SH-SY5Y (cell line): ENCODE data around the gene EPG5.

Experiments
- GATA2 ChIP-seq: IDR thresholded peaks from 2 replicates; pipeline ENCODE4 v1.6.1; 2011; ENCODE audit warnings: mild to moderate bottlenecking, low read depth, low read length
- GATA3 ChIP-seq: IDR thresholded peaks from 2 replicates; pipeline ENCODE4 v1.6.1; 2011; ENCODE audit warnings: low read depth, mild to moderate bottlenecking, low read length, moderate library complexity

Gene EPG5

DNA sequence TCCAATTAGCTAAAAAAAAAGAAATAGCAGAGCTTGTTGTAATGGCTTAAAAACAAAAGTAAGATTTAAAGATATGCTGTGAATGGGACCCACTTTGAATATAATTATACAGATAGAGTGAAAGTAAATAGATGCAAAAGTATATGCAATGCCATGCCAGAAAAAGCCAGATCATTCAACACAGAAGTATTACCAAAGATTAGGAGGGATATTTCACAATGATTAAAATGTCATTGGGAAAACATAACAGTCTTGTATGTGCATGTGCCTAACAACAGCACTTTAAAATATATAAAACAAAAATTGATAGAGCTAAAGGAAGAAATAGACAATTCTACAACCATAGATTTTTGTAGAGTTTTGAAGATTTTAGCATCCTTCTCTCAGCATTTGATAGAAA is 161.6 kb downstream of the EPG5 start:
- TF ChIP-seq GATA3 = no peak
- TF ChIP-seq GATA2 = no peak

DNA sequence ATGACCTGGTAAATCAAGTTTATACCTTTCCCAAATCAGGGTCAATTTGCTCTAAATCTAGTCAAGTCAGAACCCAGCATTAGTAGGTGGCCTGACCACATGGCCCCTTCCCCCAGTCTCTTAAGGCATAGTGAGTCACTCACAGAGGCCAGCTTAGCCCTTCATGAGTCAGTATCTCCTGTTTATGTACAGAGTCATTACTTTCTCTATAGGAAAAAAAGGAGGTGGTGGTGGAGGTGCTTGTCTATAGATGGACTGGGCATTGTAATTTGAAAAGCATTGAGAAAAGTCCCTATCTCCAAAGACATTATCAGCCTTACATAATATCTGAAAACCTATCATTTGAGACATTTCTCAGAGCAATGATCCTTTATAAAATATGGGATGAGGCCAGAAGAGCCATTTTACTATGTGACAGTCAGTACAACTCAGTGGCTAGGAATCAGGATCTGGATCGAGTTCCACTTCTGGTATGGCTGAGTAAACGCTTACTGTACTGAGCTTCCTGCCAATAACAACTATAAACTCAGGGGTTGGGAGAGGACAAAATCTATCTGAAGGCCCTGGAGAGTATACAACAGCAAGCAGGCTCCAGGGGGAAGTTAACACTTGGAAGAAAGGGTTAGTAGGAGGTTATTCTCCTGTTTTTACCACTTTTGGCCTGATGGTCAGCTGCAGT is 164.2 kb downstream of the EPG5 start:
- no peak for TF ChIP-seq GATA3
- TF ChIP-seq GATA2 = no peak

DNA sequence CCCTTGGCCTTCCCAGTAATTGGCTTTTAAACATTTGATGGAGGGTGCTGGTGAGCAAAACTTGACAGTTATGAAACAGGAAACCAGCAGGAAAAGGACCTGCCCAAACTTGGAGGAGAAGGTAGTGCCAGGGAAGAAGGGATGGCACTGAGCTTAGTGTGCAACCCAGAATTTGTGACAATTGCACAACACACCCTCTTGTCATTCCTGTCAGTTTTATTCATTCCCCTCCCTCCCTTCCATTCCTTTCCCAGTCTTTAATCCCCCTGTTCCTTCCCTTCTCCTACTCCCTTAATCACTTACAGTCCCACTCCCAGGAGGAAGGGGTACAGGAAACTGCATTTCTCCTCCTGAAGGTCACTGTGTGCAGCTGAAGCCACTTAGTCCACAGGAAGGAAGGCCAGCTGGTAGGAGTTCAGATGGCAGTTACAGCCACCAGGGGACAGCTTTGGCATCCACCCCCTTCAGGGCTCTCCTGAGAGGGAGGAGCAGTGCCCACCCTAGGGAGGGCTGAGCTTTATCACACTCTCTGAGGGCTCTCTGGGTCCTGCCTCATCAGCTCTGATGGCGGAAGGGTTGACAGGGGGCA is 165.6 kb downstream of the EPG5 start:
- TF ChIP-seq GATA3 = no peak
- no peak for TF ChIP-seq GATA2
